ENCODE data around the gene KIAA1958. TPM values are rescaled to one million over a fixed set of nuclear protein-coding genes. Genes with fewer than 3 reads are reported as not detected.
"Not testable (repeated sequence)": the region's sequence is repeated elsewhere in the genome, so short reads cannot be mapped to it uniquely, and the experiment has no call there.

The KIAA1958 gene
- total RNA-seq, 1 donor from 2014 or later: 3.7 TPM

DNA sequence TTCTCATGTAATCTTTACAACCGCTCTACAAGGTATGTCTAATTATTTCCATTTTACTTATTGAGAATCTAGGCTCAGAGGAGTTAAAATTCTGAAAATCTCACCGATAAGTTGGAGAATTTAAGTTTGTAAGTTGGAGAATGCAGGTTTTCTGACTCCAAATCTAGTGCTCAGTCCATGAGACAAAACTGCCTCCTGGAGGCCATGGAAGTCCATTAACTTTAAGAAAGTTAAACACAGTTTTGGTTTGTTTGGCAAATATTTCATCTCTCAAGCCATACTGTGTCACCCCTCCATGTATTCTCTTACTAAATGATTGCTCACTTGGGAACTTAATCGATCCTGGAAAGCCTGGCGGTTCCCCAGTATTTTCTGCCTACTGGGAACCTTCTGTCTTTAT lies 178.7 kb downstream of the KIAA1958 start:
- Histone ChIP-seq H3K9ac (ENCODE audit: low read depth in 1 of 3, low read length in 3 of 3) (no peak overlapping the region), H3K36me3 (ENCODE audit: control insufficient read depth in 3 of 3, insufficient read depth in 3 of 3, low read length in 3 of 3) (no peaks in the 10 kb centered on the region), H3K4me3 (ENCODE audit: low read length in 3 of 3) (no peak overlapping the region), H3K9me3 (ENCODE audit: control insufficient read depth in 3 of 3, low read length in 3 of 3) (no peaks in the 10 kb centered on the region), H3K27me3 (ENCODE audit: control insufficient read depth in 3 of 3, insufficient read depth in 3 of 3, low read length in 3 of 3) (no peaks in the 10 kb centered on the region), H3K4me1 (ENCODE audit: control insufficient read depth in 3 of 3, insufficient read depth in 3 of 3, low read length in 3 of 3) (no peaks in the 10 kb centered on the region), H3K27ac (ENCODE audit: low read depth, low read length) (no peak overlapping the region)

DNA sequence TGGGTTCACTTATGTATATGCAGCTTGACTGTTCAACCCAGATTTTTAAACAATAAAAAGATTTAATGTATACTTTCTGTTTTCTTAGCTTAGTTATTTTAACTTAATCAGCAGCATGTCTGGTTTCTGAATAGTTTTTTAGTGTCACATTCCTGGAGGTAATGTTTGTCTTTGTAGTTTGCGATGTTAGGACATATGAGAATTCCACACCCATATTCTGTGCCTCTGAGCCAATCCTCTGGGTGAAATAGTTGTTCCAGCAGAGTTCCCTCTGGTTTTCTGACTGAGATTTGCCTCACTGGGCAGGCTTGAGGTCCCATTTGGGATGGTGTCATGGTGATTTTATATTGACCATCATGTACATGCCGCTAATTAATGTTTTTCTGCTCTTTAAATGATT lies 182.7 kb downstream of the KIAA1958 start:
- Histone ChIP-seq H3K4me3 (ENCODE audit: low read length in 3 of 3) (no peak overlapping the region), H3K9me3 (ENCODE audit: control insufficient read depth in 3 of 3, low read length in 3 of 3) (no peaks in the 10 kb centered on the region), H3K27ac (ENCODE audit: low read depth, low read length) (no peak overlapping the region), H3K4me1 (ENCODE audit: control insufficient read depth in 3 of 3, insufficient read depth in 3 of 3, low read length in 3 of 3) (no peaks in the 10 kb centered on the region), H3K36me3 (ENCODE audit: control insufficient read depth in 3 of 3, insufficient read depth in 3 of 3, low read length in 3 of 3) (no peaks in the 10 kb centered on the region), H3K27me3 (ENCODE audit: control insufficient read depth in 3 of 3, insufficient read depth in 3 of 3, low read length in 3 of 3) (no peaks in the 10 kb centered on the region), H3K9ac (ENCODE audit: low read depth in 1 of 3, low read length in 3 of 3) (no peak overlapping the region)

DNA sequence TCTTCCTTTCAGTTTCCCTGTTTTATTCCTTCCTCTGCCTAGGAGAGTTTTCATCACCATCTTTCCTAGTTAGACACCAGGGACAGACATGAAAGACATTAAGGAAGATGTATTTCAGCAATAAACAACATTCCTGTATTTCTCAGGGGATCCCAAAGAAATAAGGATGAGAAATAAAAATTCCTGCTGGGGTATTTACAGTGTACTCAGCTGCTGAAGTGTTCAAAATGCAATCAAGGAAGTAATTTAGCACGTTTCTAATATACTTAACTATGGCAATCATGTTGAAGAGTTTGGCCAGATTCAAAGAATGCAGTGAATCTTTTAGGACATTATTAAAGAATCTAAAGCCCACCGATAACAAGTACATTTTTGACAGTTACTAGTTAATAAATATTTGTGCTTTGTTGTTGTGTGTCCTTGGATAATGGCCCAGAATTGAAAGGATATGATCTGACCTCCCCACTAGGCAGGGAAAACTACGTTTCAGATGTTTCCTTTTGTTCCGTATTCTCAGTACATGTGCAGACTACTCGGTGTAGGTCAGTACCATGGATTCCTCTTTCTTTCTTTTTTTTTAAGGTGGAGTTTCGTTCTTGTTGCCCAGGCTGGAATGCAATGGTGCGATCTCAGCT lies 184.5 kb downstream of the KIAA1958 start:
- H3K9me3 ChIP-seq (ENCODE audit: control insufficient read depth in 3 of 3, low read length in 3 of 3): no peaks in the 10 kb centered on the region
- H3K9ac ChIP-seq (ENCODE audit: low read depth in 1 of 3, low read length in 3 of 3): no peak overlapping the region
- H3K27ac ChIP-seq (ENCODE audit: low read depth, low read length): no peak overlapping the region
- no peaks in the 10 kb centered on the region for H3K27me3 ChIP-seq (ENCODE audit: control insufficient read depth in 3 of 3, insufficient read depth in 3 of 3, low read length in 3 of 3)
- H3K36me3 ChIP-seq (ENCODE audit: control insufficient read depth in 3 of 3, insufficient read depth in 3 of 3, low read length in 3 of 3): no peaks in the 10 kb centered on the region
- H3K4me1 ChIP-seq (ENCODE audit: control insufficient read depth in 3 of 3, insufficient read depth in 3 of 3, low read length in 3 of 3): no peaks in the 10 kb centered on the region
- H3K4me3 ChIP-seq (ENCODE audit: low read length in 3 of 3): no peak overlapping the region

DNA sequence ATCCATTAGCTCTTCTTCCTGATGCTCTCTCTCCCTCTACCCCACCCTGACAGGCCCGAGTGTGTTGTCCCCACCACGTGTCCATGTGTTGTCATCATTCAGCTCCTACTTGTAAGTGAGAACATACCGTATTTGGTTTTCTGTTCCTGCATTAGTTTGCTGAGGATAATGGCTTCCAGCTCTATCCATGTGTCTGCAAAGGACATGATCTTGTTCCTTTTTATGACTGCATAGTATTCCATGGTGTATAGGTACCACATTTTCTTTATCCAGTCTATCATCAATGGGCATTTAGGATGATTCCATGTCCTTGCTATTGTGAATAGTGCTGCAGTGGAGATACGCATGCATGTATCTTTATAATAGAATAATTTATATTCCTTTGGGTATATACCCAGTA lies 186.6 kb downstream of the KIAA1958 start:
- H3K36me3 ChIP-seq (ENCODE audit: control insufficient read depth in 3 of 3, insufficient read depth in 3 of 3, low read length in 3 of 3); H3K27me3 ChIP-seq (ENCODE audit: control insufficient read depth in 3 of 3, insufficient read depth in 3 of 3, low read length in 3 of 3); H3K27ac ChIP-seq (ENCODE audit: low read depth, low read length); H3K9ac ChIP-seq (ENCODE audit: low read depth in 1 of 3, low read length in 3 of 3); H3K9me3 ChIP-seq (ENCODE audit: control insufficient read depth in 3 of 3, low read length in 3 of 3); H3K4me3 ChIP-seq (ENCODE audit: low read length in 3 of 3); H3K4me1 ChIP-seq (ENCODE audit: control insufficient read depth in 3 of 3, insufficient read depth in 3 of 3, low read length in 3 of 3): not testable (repeated sequence)

DNA sequence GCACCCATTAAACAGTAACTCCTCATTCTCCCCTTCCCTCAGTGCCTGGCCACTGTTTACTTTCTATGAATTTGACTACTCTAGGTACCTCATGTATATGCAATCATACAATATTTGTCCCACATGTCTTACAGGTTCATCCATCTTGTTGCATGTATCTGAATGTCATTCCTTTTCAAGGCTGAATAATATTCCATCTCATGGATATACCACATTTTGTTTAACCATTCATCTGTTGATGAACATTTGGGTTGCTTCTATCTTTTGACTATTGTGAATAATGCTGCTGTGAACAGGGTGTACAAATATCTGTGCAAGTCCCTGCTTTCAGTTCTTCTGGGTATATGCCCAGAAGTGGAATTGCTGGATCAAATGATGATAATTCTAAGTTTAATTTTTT lies 190.4 kb downstream of the KIAA1958 start:
- H3K9ac ChIP-seq (ENCODE audit: low read depth in 1 of 3, low read length in 3 of 3): no peak overlapping the region
- no peaks in the 10 kb centered on the region for H3K36me3 ChIP-seq (ENCODE audit: control insufficient read depth in 3 of 3, insufficient read depth in 3 of 3, low read length in 3 of 3)
- peaks cover 2 to 6% (median 3%) of the 10 kb centered on the region in 3 donors for H3K9me3 ChIP-seq (ENCODE audit: control insufficient read depth in 3 of 3, low read length in 3 of 3)
- no peaks in the 10 kb centered on the region for H3K27me3 ChIP-seq (ENCODE audit: control insufficient read depth in 3 of 3, insufficient read depth in 3 of 3, low read length in 3 of 3)
- no peak overlapping the region for H3K4me3 ChIP-seq (ENCODE audit: low read length in 3 of 3)
- H3K27ac ChIP-seq (ENCODE audit: low read depth, low read length): no peak overlapping the region
- no peaks in the 10 kb centered on the region for H3K4me1 ChIP-seq (ENCODE audit: control insufficient read depth in 3 of 3, insufficient read depth in 3 of 3, low read length in 3 of 3)

DNA sequence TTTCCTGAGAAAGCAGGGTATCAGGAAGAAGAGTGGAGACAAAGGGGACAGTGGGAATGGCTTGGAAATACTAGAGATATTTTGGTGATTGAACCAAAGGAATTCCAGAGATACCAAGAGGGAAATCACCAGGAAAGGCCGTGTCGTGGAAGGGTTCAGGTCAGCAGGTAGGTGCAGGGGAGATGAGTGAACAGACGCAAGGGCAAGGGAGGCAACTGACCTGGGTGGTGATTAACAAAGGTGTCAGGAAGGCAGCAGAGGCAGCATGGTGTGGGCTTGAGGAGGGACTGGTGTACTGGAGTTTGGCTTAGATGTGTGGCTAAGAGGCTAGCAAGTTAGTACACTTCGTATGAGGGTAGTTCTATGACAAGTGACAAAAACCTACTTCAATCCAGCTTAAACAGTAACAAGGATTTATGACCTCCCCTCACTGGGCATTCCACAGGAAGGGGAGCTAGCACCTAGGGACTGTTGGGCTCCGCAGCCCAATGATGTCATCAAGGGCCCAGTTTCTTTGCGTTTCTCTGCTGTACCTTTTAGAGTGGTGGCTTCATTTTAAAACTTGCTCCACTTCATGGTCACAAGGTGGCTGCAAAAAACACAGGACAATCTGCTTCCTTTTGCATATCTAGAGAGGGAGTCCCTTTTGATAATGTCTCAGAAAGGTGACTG lies 194.2 kb downstream of the KIAA1958 start:
- Histone ChIP-seq H3K9me3 (ENCODE audit: control insufficient read depth in 3 of 3, low read length in 3 of 3) (peaks cover 2 to 6% (median 3%) of the 10 kb centered on the region in 3 donors), H3K27ac (ENCODE audit: low read depth, low read length) (no peak overlapping the region), H3K9ac (ENCODE audit: low read depth in 1 of 3, low read length in 3 of 3) (no peak overlapping the region), H3K4me1 (ENCODE audit: control insufficient read depth in 3 of 3, insufficient read depth in 3 of 3, low read length in 3 of 3) (no peaks in the 10 kb centered on the region), H3K36me3 (ENCODE audit: control insufficient read depth in 3 of 3, insufficient read depth in 3 of 3, low read length in 3 of 3) (peaks cover 2 to 11% (median 8%) of the 10 kb centered on the region in 3 donors), H3K27me3 (ENCODE audit: control insufficient read depth in 3 of 3, insufficient read depth in 3 of 3, low read length in 3 of 3) (no peaks in the 10 kb centered on the region), H3K4me3 (ENCODE audit: low read length in 3 of 3) (no peak overlapping the region)

DNA sequence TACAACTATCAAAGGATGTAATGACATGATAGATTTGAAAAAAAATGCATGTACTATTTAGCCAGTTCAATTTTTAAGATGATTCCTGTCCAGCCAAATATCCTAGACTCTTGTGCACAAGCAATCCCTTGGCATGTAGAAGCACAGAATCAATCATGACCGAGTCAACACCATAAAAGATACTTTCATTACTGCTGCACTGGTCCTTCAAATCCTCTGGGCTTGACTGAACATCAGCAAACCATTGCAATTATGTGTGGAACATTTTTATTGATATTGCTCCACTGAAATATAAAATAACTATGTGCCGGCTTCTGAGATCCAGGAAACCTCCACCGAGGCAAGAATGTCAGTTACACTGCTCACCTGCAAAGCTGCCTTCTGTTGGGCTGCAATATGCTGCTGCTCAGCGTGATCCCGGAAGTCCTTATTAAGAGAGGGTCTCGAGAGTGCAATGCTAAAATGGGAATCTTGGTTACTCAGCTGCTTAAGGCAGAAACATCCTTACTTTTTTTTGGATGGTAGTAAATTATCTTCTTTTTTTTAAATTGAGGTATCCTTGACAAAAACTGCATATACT lies 202.6 kb downstream of the KIAA1958 start:
- H3K36me3 ChIP-seq (ENCODE audit: control insufficient read depth in 3 of 3, insufficient read depth in 3 of 3, low read length in 3 of 3): peaks cover 16 to 40% (median 38%) of the 10 kb centered on the region in 3 donors
- H3K9me3 ChIP-seq (ENCODE audit: control insufficient read depth in 3 of 3, low read length in 3 of 3): no peaks in the 10 kb centered on the region
- H3K4me3 ChIP-seq (ENCODE audit: low read length in 3 of 3): no peak overlapping the region
- no peak overlapping the region for H3K9ac ChIP-seq (ENCODE audit: low read depth in 1 of 3, low read length in 3 of 3)
- H3K27ac ChIP-seq (ENCODE audit: low read depth, low read length): no peak overlapping the region
- no peaks in the 10 kb centered on the region for H3K27me3 ChIP-seq (ENCODE audit: control insufficient read depth in 3 of 3, insufficient read depth in 3 of 3, low read length in 3 of 3)
- H3K4me1 ChIP-seq (ENCODE audit: control insufficient read depth in 3 of 3, insufficient read depth in 3 of 3, low read length in 3 of 3): no peaks in the 10 kb centered on the region

DNA sequence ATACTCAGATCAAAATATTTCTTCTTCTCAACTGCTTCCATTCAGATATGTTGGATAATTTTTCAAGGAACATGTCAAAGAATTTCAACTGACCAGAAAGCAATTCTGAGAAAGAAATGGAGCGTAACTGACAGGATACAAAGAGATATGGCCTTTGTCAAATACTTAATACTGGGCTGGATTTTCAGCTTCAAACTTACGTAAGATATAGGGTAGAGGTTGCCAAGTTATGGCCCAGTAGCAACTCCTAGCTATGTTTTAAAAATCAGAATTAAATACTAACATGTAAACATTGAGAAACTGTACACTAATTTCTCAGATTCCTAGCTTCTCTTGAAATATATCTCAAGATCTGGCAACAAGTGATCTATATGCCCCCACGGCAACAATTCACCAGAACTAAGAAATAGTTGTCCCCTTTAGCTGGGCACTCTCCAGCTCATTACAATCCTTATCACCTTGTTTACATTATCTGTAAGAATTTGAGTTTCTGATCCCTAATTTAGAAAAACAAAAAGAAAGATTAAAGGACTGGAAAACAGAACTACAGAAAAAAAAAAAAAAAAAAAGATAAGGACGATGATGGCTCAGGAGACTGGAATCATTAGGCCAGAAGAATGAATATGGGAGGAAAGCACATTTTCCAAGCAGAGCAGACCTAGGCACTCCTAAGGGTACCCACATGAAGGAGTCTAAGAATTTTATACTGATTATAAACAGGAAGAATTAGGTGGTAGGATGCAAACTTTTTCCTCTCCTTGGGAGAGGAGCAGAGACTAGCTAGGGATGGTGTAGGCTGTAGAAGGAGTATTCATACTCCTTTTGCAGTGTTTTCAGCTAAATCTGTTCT lies 208.3 kb downstream of the KIAA1958 start:
- H3K27me3 ChIP-seq (ENCODE audit: control insufficient read depth in 3 of 3, insufficient read depth in 3 of 3, low read length in 3 of 3): no peaks in the 10 kb centered on the region
- H3K27ac ChIP-seq (ENCODE audit: low read depth, low read length): no peak overlapping the region
- no peak overlapping the region for H3K9ac ChIP-seq (ENCODE audit: low read depth in 1 of 3, low read length in 3 of 3)
- no peaks in the 10 kb centered on the region for H3K9me3 ChIP-seq (ENCODE audit: control insufficient read depth in 3 of 3, low read length in 3 of 3)
- no peak overlapping the region for H3K4me3 ChIP-seq (ENCODE audit: low read length in 3 of 3)
- no peaks in the 10 kb centered on the region for H3K4me1 ChIP-seq (ENCODE audit: control insufficient read depth in 3 of 3, insufficient read depth in 3 of 3, low read length in 3 of 3)
- peaks cover 9 to 27% (median 22%) of the 10 kb centered on the region in 3 donors for H3K36me3 ChIP-seq (ENCODE audit: control insufficient read depth in 3 of 3, insufficient read depth in 3 of 3, low read length in 3 of 3)

DNA sequence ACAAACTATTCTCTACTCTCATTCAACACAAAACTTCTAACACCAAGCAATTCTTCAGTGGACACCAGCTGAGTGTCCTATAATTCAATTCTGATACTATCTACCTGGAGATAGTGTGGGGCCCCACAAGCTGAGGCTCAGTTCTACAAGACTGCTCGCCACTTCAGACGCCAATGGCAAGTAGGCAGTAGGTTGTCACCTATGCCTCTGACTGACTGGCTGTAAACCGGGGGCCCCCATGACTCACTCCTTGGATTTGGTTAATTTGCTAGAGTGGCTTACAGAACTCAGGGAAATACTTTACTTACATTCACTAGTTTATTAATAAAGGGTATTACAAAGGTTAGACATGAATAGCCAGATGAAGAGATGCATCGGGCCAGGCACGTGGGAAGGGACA lies 209.8 kb downstream of the KIAA1958 start:
- H3K4me1 ChIP-seq (ENCODE audit: control insufficient read depth in 3 of 3, insufficient read depth in 3 of 3, low read length in 3 of 3): no peaks in the 10 kb centered on the region
- H3K9me3 ChIP-seq (ENCODE audit: control insufficient read depth in 3 of 3, low read length in 3 of 3): no peaks in the 10 kb centered on the region
- no peaks in the 10 kb centered on the region for H3K27me3 ChIP-seq (ENCODE audit: control insufficient read depth in 3 of 3, insufficient read depth in 3 of 3, low read length in 3 of 3)
- no peak overlapping the region for H3K27ac ChIP-seq (ENCODE audit: low read depth, low read length)
- H3K9ac ChIP-seq (ENCODE audit: low read depth in 1 of 3, low read length in 3 of 3): no peak overlapping the region
- H3K36me3 ChIP-seq (ENCODE audit: control insufficient read depth in 3 of 3, insufficient read depth in 3 of 3, low read length in 3 of 3): peaks cover 0 to 17% (median 15%) of the 10 kb centered on the region in 3 donors
- H3K4me3 ChIP-seq (ENCODE audit: low read length in 3 of 3): no peak overlapping the region

DNA sequence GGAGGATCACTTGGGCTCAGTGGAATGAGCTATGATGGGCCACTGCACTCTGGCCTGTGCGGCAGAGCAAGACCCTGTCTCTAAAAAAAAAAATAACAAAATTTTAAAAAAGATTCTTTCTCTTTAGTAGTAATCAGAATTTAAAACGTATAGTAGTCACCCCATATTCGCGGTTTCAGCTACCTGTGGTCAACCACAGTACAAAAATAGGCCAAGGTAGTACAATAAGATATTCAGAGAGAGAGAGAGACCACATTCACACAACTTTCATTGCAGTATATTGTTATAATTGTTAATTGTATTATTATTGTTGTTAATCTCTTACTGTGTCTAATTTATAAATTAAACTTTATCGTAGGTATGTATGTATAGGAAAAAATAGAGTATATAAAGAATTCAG lies 212.6 kb downstream of the KIAA1958 start:
- H3K9ac ChIP-seq (ENCODE audit: low read depth in 1 of 3, low read length in 3 of 3): no peak overlapping the region
- H3K27ac ChIP-seq (ENCODE audit: low read depth, low read length): no peak overlapping the region
- H3K27me3 ChIP-seq (ENCODE audit: control insufficient read depth in 3 of 3, insufficient read depth in 3 of 3, low read length in 3 of 3): no peaks in the 10 kb centered on the region
- H3K36me3 ChIP-seq (ENCODE audit: control insufficient read depth in 3 of 3, insufficient read depth in 3 of 3, low read length in 3 of 3): peaks cover 0 to 10% (median 3%) of the 10 kb centered on the region in 3 donors
- no peak overlapping the region for H3K4me3 ChIP-seq (ENCODE audit: low read length in 3 of 3)
- no peaks in the 10 kb centered on the region for H3K9me3 ChIP-seq (ENCODE audit: control insufficient read depth in 3 of 3, low read length in 3 of 3)
- no peaks in the 10 kb centered on the region for H3K4me1 ChIP-seq (ENCODE audit: control insufficient read depth in 3 of 3, insufficient read depth in 3 of 3, low read length in 3 of 3)

Data from skeletal muscle tissue (tissue), 4 donors.